Stimulated activated naive CD8-positive, alpha-beta T cell treated with anti-CD3 and anti-CD28 coated beads, Interleukin-15, amount 100 ng/mL, for 72 hours (primary cell): ENCODE measurements around the gene TPCN2.

Source experiments
- ATAC-seq: fragments of 150-1000 bp; cut with Tn5 transposase; 2 replicates; pipeline ENCODE4 v1.10.0; 2021; ENCODE audit warnings: mild to moderate bottlenecking, moderate library complexity
- DNase-seq, 2 donors: peaks; one replicate each; pipeline ENCODE4 v3.0.0; 2021 to 2022
- H3K27ac Mint-ChIP-seq, 2 donors: one replicate each; pipeline ENCODE4 v1.8.0; 2022; ENCODE audit warnings: mild to moderate bottlenecking in 2 of 2, mixed read lengths in 2 of 2, moderate library complexity in 2 of 2
- H3K27me3 Mint-ChIP-seq: one replicate; pipeline ENCODE4 v1.8.0; 2022; ENCODE audit warnings: mixed read lengths
- H3K4me1 Mint-ChIP-seq: one replicate; pipeline ENCODE4 v1.8.0; 2022; ENCODE audit warnings: mild to moderate bottlenecking, mixed read lengths
- H3K4me3 Mint-ChIP-seq, 2 donors: one replicate each; pipeline ENCODE4 v1.8.0; 2022; ENCODE audit warnings: mild to moderate bottlenecking in 2 of 2, mixed read lengths in 2 of 2, moderate library complexity in 1 of 2
- H3K9me3 Mint-ChIP-seq, 2 donors: one replicate each; pipeline ENCODE4 v1.8.0; 2022; ENCODE audit warnings: mixed read lengths in 2 of 2

TPCN2 gene

DNA sequence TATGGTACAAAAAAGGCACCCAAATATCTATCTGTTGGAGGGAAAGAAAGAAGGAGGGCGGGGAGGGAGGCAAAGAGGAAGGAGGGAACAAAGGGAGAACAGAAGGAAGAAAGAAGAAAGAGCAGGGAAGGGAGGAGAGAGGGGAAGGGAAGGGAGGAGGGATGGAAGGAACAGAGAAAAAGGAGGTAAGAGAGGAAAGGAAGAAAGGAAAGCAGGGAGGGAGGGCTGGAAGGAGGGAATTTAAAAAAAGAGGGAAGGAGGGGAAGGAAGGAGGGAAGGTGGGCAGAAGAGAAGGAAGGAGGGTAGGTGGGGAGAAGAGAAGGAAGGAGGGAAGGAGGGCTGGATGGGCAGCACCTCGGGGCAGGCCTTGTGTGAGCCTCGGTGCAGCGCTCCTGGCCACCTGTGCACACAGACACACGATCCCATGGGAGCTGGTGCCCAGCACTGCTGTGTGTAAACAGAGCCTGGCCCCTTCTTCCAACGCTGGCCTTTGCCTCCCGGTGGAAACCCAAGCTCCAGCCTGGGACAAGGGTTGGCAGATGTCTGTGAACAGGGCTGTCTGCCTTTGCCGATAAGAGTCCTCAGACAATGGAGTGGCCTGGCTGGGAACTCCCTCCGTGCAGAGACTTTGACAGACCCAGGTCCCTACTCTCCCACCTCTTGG is 130.2 kb downstream of the TPCN2 start:
- peaks cover 8% of the 10 kb centered on the region for H3K4me1 Mint-ChIP-seq
- H3K9me3 Mint-ChIP-seq = peaks cover 0 to 8% of the 10 kb centered on the region in 2 donors
- no peak overlapping the region for H3K4me3 Mint-ChIP-seq
- H3K27me3 Mint-ChIP-seq = peaks cover 26% of the 10 kb centered on the region
- DNase-seq (no peak), ATAC-seq (no peak)
- H3K27ac Mint-ChIP-seq = no peak overlapping the region

DNA sequence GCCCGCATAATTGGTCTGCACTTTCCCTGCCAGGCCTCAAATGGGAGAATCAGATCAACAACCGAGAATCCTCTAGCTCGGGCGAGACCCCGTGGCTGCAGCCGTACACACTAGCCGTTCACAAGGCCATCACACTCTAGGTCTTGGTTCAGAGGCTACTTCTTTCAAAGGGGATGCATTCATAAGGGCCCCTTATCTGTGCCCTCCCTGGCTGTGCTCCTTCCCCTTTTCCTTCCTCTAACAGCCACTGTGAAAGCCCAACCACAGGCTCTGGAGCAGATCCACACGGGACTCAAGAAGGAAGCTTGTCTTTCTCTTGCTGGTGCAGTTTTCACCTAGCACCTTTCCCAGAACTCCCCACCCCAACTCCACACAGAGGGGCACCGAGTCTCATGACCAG is 131.5 kb downstream of the TPCN2 start:
- Mint-ChIP-seq H3K4me3 (no peak overlapping the region), H3K27me3 (peaks cover 27% of the 10 kb centered on the region), H3K4me1 (peaks cover 8% of the 10 kb centered on the region), H3K27ac (no peak overlapping the region), H3K9me3 (no peaks in the 10 kb centered on the region)
- no peak for DNase-seq
- no peak for ATAC-seq

DNA sequence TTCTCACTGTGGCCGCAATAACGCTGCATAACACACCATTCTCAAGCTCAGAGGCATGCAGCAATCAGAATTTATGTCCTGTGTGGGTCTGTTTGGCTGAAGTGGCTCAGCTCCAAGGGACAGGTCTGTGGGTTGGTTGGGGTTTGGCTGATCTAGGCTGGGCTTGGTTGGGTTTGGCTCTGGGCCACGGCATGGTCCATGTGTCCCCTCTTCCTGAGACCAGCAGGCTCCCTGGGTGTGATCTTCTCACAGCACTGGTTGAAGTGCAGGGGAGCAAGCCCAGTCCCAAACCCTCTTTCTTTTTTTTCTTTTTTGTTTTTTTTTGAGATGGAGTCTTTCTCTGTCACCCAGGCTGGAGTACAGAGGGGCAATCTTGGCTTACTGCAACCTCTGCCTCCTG is 132.0 kb downstream of the TPCN2 start:
- H3K4me3 Mint-ChIP-seq = no peak overlapping the region
- no peaks in the 10 kb centered on the region for H3K9me3 Mint-ChIP-seq
- no peak for DNase-seq
- H3K27ac Mint-ChIP-seq = no peak overlapping the region
- H3K27me3 Mint-ChIP-seq = peaks cover 27% of the 10 kb centered on the region
- H3K4me1 Mint-ChIP-seq = peaks cover 8% of the 10 kb centered on the region
- no peak for ATAC-seq

DNA sequence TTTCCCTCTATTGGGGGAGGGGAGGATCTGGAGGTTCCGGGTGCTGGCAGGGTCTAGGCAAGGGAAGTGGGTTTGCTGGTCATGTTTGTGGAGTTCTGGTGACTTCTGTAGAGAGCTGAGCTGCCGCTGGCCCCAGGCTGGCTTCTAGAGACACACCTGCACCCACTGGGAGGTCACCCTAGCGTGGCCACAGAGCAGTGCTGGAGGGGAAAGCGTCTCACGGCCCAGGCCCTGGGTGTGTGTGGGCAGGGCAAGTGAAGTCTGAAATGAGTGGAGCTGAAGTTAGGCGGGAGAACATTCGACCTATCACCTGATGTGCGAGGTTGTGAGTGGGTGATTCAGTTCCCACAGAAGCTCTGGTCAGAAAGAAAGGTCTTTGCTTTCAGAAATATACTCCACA is 134.9 kb downstream of the TPCN2 start:
- Mint-ChIP-seq H3K4me3 (no peak overlapping the region), H3K27ac (no peak overlapping the region), H3K27me3 (peaks cover 27% of the 10 kb centered on the region), H3K4me1 (peaks cover 8% of the 10 kb centered on the region), H3K9me3 (peaks cover 6 to 12% of the 10 kb centered on the region in 2 donors)
- ATAC-seq (no peak), DNase-seq (no peak)
